Loucy (cell line): Measurements from ENCODE around the gene METAP1D.

Source experiments
- H2AFZ ChIP-seq: fragments of 200-600 bp; sonication (generic); 2 replicates; pipeline ENCODE4 v1.6.0; 2016; ENCODE audit warnings: antibody characterized with exemption, mild to moderate bottlenecking, low read length, moderate library complexity
- H3F3A ChIP-seq: fragments of 200-600 bp; 2 replicates; pipeline ENCODE4 v1.6.0; 2016; ENCODE audit warnings: antibody characterized with exemption, low read depth, mild to moderate bottlenecking
- H3K27me3 ChIP-seq: fragments of 200-600 bp; sonication (generic); 2 replicates; pipeline ENCODE4 v1.6.1; 2014; ENCODE audit warnings: low read length, mild to moderate bottlenecking; ENCODE audit not compliant: insufficient read depth, poor library complexity, severe bottlenecking
- H3K36me3 ChIP-seq: fragments of 200-600 bp; sonication (generic); 2 replicates; pipeline ENCODE4 v1.6.1; 2016; ENCODE audit warnings: low read length; ENCODE audit not compliant: insufficient read depth
- H3K4me1 ChIP-seq: fragments of 200-600 bp; sonication (generic); 2 replicates; pipeline ENCODE4 v1.5.1; 2014; ENCODE audit warnings: low read length, mild to moderate bottlenecking; ENCODE audit not compliant: insufficient read depth, poor library complexity, severe bottlenecking
- H3K4me2 ChIP-seq: fragments of 200-600 bp; sonication (generic); 2 replicates; pipeline ENCODE4 v1.6.0; 2014; ENCODE audit warnings: antibody characterized with exemption, low read length, low read depth, mild to moderate bottlenecking; ENCODE audit not compliant: poor library complexity, severe bottlenecking
- H3K4me3 ChIP-seq: fragments of 200-600 bp; sonication (generic); 2 replicates; pipeline ENCODE4 v1.5.1; 2014; ENCODE audit warnings: low read length, mild to moderate bottlenecking, mixed read lengths; ENCODE audit not compliant: poor library complexity, severe bottlenecking
- H3K79me2 ChIP-seq: fragments of 200-600 bp; sonication (generic); 2 replicates; pipeline ENCODE4 v1.6.1; 2014; ENCODE audit warnings: low read length; ENCODE audit not compliant: insufficient read depth
- H3K9ac ChIP-seq: fragments of 200-600 bp; sonication (generic); 2 replicates; pipeline ENCODE4 v1.6.0; 2014; ENCODE audit warnings: mild to moderate bottlenecking, low read depth, low read length, moderate library complexity; ENCODE audit not compliant: poor library complexity, severe bottlenecking
- H3K9me2 ChIP-seq: fragments of 200-600 bp; sonication (generic); replicated peaks from 2 replicates; pipeline ENCODE4 v1.6.1; 2016; ENCODE audit warnings: low read depth, low read length, mixed read lengths
- H3K9me3 ChIP-seq: fragments of 200-600 bp; sonication (generic); 2 replicates; pipeline ENCODE4 v1.6.1; 2014; ENCODE audit warnings: mild to moderate bottlenecking, antibody characterized with exemption, low read length, low read depth; ENCODE audit not compliant: insufficient read depth
- H4K20me1 ChIP-seq: fragments of 200-600 bp; sonication (generic); 2 replicates; pipeline ENCODE4 v1.6.0; 2014; ENCODE audit warnings: antibody characterized with exemption, low read length, mild to moderate bottlenecking; ENCODE audit not compliant: insufficient read depth, poor library complexity, severe bottlenecking
- EZH2phosphoT487 ChIP-seq: fragments of 200-600 bp; IDR thresholded peaks from 2 replicates; pipeline ENCODE4 v1.6.1; 2018; ENCODE audit warnings: antibody characterized with exemption, mild to moderate bottlenecking, moderate library complexity, borderline replicate concordance
- TF ChIP-seq, protein P1 (sequence below): fragments of 200-600 bp; sonication (generic); conservative IDR thresholded peaks from 2 replicates; pipeline ENCODE4 v1.5.1; 2014; ENCODE audit warnings: mild to moderate bottlenecking, antibody characterized with exemption, low read length

METAP1D gene

DNA sequence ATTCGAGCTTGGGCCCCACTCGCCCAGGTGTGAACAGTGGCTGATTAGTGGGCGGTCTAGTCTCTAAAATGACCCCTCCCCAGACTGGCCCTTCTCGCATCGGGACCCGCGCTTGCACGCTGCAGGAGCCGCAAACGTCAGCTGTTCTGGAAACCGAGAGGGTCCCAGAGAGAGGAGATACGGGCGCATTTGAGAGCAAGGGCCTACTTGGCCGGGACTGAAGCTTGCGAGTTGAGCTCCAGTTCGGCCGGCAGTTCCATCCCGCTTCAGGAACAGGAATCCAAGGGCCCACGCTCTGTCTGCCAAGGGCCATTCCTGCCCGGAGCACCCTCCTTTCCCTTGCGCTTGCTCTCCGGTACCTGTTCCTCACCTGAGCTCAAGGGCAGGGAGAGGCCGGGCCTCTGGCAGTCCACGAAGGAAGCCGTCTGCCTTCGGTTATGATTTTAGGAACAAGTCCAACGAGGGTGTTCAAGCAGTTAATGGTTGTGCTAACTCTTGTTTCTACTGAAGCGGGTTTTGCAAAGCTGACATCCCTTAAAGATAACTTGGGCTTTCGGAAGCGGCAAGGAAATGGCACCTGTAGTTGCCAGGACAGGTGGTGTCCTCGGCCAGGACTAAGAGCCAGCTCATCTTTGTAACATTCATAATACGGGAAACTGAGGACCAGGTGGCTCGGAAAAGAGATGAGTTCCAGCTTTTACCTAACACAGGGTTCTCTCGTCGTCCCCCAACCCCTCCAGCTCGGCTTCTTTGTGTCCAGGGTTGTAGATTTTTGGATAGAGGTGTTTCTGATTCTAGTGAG is 81.7 kb downstream of the METAP1D start:
- no peaks in the 10 kb centered on the region for H3K9me3 ChIP-seq
- no peak overlapping the region for H3K4me2 ChIP-seq
- H2AFZ ChIP-seq, result no peak overlapping the region
- H3K9me2 ChIP-seq, result no peaks in the 10 kb centered on the region
- no peaks in the 10 kb centered on the region for H3F3A ChIP-seq
- no peaks in the 10 kb centered on the region for H3K79me2 ChIP-seq
- H3K4me1 ChIP-seq, result peaks cover 9% of the 10 kb centered on the region
- H3K4me3 ChIP-seq, result no peak overlapping the region
- H4K20me1 ChIP-seq, result no peaks in the 10 kb centered on the region
- H3K9ac ChIP-seq, result no peak overlapping the region
- H3K36me3 ChIP-seq, result no peaks in the 10 kb centered on the region
- TF ChIP-seq EZH2phosphoT487, result no peak
- TF ChIP-seq, protein P1, sequence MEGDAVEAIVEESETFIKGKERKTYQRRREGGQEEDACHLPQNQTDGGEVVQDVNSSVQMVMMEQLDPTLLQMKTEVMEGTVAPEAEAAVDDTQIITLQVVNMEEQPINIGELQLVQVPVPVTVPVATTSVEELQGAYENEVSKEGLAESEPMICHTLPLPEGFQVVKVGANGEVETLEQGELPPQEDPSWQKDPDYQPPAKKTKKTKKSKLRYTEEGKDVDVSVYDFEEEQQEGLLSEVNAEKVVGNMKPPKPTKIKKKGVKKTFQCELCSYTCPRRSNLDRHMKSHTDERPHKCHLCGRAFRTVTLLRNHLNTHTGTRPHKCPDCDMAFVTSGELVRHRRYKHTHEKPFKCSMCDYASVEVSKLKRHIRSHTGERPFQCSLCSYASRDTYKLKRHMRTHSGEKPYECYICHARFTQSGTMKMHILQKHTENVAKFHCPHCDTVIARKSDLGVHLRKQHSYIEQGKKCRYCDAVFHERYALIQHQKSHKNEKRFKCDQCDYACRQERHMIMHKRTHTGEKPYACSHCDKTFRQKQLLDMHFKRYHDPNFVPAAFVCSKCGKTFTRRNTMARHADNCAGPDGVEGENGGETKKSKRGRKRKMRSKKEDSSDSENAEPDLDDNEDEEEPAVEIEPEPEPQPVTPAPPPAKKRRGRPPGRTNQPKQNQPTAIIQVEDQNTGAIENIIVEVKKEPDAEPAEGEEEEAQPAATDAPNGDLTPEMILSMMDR, result no peak
- no peaks in the 10 kb centered on the region for H3K27me3 ChIP-seq

DNA sequence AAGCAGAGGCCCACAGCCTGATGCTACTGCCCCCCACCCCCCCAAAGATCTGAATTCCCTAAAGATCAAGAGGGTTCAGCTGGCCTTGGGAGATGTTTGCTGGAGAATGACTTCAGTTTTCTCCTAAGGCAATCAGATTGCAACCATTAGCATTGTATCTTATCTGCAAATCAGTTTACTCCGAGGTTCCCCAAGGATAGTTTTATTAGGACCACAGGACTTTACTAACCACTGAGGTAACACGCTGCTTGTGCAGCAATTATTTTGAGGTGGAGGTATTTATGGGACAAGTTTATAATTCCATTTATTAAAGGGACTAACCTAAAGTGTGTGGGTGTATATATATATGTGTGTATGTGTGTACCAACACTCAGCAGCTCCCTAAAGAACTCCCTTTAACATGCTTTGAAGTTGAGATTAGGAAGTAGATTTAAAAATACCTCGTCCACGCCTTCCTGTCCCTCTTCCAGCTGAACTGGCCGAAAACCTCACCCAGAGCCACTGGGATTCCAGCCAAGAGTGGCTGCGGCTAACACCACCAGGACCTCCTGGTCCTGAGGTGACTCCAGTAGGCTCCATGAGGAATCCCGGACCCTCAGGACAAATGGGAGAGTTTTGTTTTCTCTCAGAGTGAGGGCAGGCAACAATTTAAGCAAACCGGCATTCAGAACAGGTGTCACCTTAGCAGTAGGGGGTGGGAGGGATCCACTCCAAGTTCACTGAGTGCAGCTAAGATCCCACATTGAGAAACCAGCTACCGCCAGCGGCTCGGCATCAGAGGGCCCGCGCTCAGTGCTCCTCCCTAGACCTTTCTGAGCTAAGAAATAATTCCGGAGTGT is 82.6 kb downstream of the METAP1D start:
- H3K79me2 ChIP-seq, result no peaks in the 10 kb centered on the region
- no peaks in the 10 kb centered on the region for H3F3A ChIP-seq
- no peak overlapping the region for H3K4me3 ChIP-seq
- H3K4me1 ChIP-seq, result peaks cover 9% of the 10 kb centered on the region
- H3K9me2 ChIP-seq, result no peaks in the 10 kb centered on the region
- H2AFZ ChIP-seq, result no peak overlapping the region
- H3K4me2 ChIP-seq, result no peak overlapping the region
- no peaks in the 10 kb centered on the region for H3K27me3 ChIP-seq
- TF ChIP-seq, protein P1, result no peak
- TF ChIP-seq EZH2phosphoT487, result no peak
- no peaks in the 10 kb centered on the region for H3K9me3 ChIP-seq
- no peaks in the 10 kb centered on the region for H3K36me3 ChIP-seq
- no peak overlapping the region for H3K9ac ChIP-seq
- H4K20me1 ChIP-seq, result no peaks in the 10 kb centered on the region

DNA sequence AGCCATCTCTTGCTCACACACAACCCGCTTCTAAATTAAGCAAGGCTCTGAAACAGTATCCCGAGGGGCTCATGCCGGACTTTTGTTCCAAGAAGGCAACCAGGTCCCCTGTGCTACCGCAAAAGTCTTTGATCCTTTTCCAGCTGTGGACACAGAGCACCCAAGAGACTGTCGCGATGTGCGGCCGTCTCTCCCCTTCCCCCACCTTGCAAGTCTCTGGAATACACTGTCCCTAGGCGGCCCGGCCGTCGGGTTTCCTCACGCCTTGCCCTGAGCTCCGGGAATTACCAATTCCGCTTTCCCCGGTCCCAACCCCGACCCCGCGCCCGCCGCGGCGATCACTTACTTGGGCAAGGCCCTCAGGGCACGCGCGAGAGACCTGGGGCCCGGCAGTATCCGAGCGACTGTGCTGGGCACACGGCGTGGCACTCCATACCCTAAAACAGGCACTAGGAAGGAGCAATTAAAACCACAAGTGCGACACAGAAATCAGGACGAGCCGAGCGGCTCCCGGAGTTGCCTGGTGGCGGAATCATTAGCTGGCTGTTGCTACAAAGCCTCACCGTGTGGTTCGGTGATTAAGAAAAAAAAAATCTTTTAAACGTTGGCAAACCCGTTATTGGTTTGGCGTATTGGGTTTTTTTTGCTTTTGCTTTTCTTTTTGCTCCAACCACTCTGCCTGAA is 83.3 kb downstream of the METAP1D start:
- no peak for TF ChIP-seq EZH2phosphoT487
- Histone ChIP-seq H2AFZ (no peak overlapping the region), H3K27me3 (no peaks in the 10 kb centered on the region)

More for the DNA sequence above, 83.3 kb downstream of the METAP1D start:
- Histone ChIP-seq H3K4me1 (peaks cover 4% of the 10 kb centered on the region), H3K9me2 (no peaks in the 10 kb centered on the region), H3K9me3 (no peaks in the 10 kb centered on the region), H3K4me3 (no peak overlapping the region), H3K4me2 (no peak overlapping the region), H3K79me2 (no peaks in the 10 kb centered on the region), H3F3A (no peaks in the 10 kb centered on the region), H4K20me1 (no peaks in the 10 kb centered on the region), H3K36me3 (no peaks in the 10 kb centered on the region), H3K9ac (no peak overlapping the region)
